HG02973 (cell line): Measurements from ENCODE around the gene ERCC1.

ENCODE experiments used
- ATAC-seq: cut with Tn5 transposase; IDR thresholded peaks from one replicate; pipeline ENCODE4 v1.9.1; 2021; ENCODE audit warnings: moderate library complexity; ENCODE audit not compliant: unreplicated experiment

The ERCC1 gene

GRCh38 chr19:45370410-45371204 lies 53.1 kb downstream of the ERCC1 start, which contains the start of gene ERCC2:
Gene ERCC2, minus strand, starts transcription at chr19:45370573. Its CDS starts 33 bp downstream, at chr19:45370540.
- ATAC-seq: peak; percentile 96

- no peak for ATAC-seq
Observed at GRCh38 chr19:45368737-45369340, 54.9 kb downstream of the ERCC1 start.

- no peak for ATAC-seq
Observed at GRCh38 chr19:45368127-45368526, 55.6 kb downstream of the ERCC1 start.

- ATAC-seq: no peak
Observed at GRCh38 chr19:45364696-45365095, 59.0 kb downstream of the ERCC1 start.

- ATAC-seq: no peak
Observed at GRCh38 chr19:45363861-45364459, 59.8 kb downstream of the ERCC1 start.

GRCh38 chr19:45362291-45362690 lies 61.4 kb downstream of the ERCC1 start:
- ATAC-seq: no peak

- no peak for ATAC-seq
Observed at GRCh38 chr19:45361608-45362007, 62.1 kb downstream of the ERCC1 start.

GRCh38 chr19:45358213-45358792 lies 65.4 kb downstream of the ERCC1 start:
- no peak for ATAC-seq

- ATAC-seq: no peak
Observed at GRCh38 chr19:45357445-45357783, 66.3 kb downstream of the ERCC1 start.
